Nephron (organoid): ENCODE data around the gene HNRNPH1.
"Not testable (repeated sequence)": the region's sequence is repeated elsewhere in the genome, so short reads cannot be mapped to it uniquely, and the experiment has no call there.

ENCODE experiments used
- H3K27ac Mint-ChIP-seq, 3 experiments: 2 replicates each; pipeline ENCODE4 v1.8.0; 2020; ENCODE audit warnings: mixed read lengths in 3 of 3, mild to moderate bottlenecking in 2 of 3, moderate library complexity in 1 of 3
- H3K27me3 Mint-ChIP-seq: 2 replicates; pipeline ENCODE4 v1.8.0; 2021; ENCODE audit warnings: low read depth, mild to moderate bottlenecking, moderate library complexity, mixed read lengths
- H3K36me3 Mint-ChIP-seq: 2 replicates; pipeline ENCODE4 v1.8.0; 2020; ENCODE audit warnings: low read depth, mixed read lengths
- H3K4me1 Mint-ChIP-seq: 2 replicates; pipeline ENCODE4 v1.8.0; 2020; ENCODE audit warnings: mixed read lengths
- H3K4me3 Mint-ChIP-seq, 3 experiments: 2 replicates each; pipeline ENCODE4 v1.8.0; 2020; ENCODE audit warnings: mild to moderate bottlenecking in 3 of 3, mixed read lengths in 3 of 3, moderate library complexity in 2 of 3
- H3K9me3 Mint-ChIP-seq: 2 replicates; pipeline ENCODE4 v1.8.0; 2020; ENCODE audit warnings: mixed read lengths
- TF ChIP-seq, protein P1 (sequence below), 3 experiments: fragments of 200-600 bp; sonication (generic); IDR thresholded peaks; one replicate each; pipeline ENCODE4 v1.5.0; 2021; ENCODE audit warnings: antibody characterized with exemption in 3 of 3; ENCODE audit not compliant: unreplicated experiment in 3 of 3

HNRNPH1 gene, protein sequence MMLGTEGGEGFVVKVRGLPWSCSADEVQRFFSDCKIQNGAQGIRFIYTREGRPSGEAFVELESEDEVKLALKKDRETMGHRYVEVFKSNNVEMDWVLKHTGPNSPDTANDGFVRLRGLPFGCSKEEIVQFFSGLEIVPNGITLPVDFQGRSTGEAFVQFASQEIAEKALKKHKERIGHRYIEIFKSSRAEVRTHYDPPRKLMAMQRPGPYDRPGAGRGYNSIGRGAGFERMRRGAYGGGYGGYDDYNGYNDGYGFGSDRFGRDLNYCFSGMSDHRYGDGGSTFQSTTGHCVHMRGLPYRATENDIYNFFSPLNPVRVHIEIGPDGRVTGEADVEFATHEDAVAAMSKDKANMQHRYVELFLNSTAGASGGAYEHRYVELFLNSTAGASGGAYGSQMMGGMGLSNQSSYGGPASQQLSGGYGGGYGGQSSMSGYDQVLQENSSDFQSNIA

DNA sequence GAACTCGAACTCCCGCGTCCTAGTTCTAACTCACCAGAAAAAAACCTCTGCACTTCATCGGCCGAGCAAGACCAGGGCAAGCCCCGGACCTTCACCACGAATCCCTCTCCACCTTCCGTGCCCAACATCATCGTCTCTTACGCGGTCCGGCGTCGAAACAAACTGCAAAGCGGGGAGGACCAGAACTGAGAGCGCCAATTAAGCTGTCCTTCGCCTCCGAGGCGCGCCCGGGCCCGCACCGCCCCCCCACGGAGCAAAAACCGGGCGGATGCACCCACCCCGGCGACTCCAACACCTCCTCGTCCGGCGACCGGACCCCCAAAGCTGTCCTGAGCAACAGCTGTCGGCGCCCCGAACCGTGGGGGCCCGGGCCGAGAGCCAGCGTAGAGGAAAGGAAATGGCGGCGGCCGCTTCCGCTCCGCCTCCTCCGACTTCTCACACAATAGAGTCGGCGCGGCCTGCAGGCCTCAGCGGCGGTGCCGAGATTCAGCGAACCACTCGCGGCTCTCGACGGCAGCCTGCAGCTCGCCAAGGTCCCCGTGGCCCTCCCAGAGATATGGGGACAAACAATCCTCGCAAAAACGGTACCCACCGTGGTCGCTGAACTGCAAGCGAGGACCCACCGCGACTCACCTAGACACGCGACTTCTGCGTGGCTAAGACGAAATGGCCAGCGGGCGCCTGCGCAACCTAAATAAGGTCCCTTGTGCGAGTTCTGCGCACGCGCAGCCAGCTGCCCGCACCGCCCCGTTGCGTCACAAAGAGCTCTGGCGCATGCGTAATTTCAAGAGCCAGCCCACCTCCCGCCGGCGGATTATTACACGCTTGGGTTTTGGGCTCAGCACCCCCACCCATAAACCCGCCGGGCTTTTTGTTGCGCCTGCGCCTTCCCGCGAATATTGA, at the start of gene HNRNPH1:
Gene HNRNPH1 (minus strand): TSS at position 669 of the 903 bp plus-strand sequence. CDS start 538 bp downstream, at position 131.
- peak within 1 kb of the TSS; percentile 99 to 100 (median 100) for H3K27ac Mint-ChIP-seq
- TF ChIP-seq, protein P1, sequence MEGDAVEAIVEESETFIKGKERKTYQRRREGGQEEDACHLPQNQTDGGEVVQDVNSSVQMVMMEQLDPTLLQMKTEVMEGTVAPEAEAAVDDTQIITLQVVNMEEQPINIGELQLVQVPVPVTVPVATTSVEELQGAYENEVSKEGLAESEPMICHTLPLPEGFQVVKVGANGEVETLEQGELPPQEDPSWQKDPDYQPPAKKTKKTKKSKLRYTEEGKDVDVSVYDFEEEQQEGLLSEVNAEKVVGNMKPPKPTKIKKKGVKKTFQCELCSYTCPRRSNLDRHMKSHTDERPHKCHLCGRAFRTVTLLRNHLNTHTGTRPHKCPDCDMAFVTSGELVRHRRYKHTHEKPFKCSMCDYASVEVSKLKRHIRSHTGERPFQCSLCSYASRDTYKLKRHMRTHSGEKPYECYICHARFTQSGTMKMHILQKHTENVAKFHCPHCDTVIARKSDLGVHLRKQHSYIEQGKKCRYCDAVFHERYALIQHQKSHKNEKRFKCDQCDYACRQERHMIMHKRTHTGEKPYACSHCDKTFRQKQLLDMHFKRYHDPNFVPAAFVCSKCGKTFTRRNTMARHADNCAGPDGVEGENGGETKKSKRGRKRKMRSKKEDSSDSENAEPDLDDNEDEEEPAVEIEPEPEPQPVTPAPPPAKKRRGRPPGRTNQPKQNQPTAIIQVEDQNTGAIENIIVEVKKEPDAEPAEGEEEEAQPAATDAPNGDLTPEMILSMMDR (IDR thresholded peaks at IDR 0.05; ENCODE audit: unreplicated experiment in 3 of 3), result no peak
- peaks cover 42% of the 10 kb centered on the region for H3K4me1 Mint-ChIP-seq
- H3K4me3 Mint-ChIP-seq, result peak within 1 kb of the TSS; percentile 99 to 100 (median 99)
- no peaks in the 10 kb centered on the region for H3K9me3 Mint-ChIP-seq
- H3K36me3 Mint-ChIP-seq, result peaks cover 45% of the 10 kb centered on the region
- no peaks in the 10 kb centered on the region for H3K27me3 Mint-ChIP-seq

DNA sequence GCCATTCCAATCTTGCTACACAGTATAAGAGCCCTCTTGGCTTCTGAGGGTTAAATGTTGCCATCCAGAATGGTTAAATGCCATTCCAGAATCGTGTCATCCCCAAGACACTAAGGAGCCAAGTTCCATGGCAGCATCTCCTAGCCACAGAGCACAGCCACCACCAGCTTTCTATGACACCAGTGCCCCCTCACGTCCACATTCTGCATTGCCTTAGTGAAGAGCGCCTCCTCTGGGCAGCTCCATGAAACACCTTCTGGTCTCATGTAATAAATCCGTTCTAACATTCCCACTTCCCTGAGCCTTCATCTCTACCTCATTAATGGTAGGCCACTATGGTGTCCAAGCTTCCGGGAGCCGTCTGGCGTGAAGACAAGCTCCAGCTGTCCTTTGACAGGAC, 44.9 kb upstream of the HNRNPH1 start:
- no peak overlapping the region for H3K27ac Mint-ChIP-seq
- no peaks in the 10 kb centered on the region for H3K4me1 Mint-ChIP-seq
- TF ChIP-seq, protein P1 (IDR thresholded peaks at IDR 0.05; ENCODE audit: unreplicated experiment in 3 of 3), result peak; percentile 54 to 67 (median 56)
- no peaks in the 10 kb centered on the region for H3K27me3 Mint-ChIP-seq
- no peaks in the 10 kb centered on the region for H3K9me3 Mint-ChIP-seq
- no peak overlapping the region for H3K4me3 Mint-ChIP-seq
- H3K36me3 Mint-ChIP-seq, result peaks cover 24% of the 10 kb centered on the region

DNA sequence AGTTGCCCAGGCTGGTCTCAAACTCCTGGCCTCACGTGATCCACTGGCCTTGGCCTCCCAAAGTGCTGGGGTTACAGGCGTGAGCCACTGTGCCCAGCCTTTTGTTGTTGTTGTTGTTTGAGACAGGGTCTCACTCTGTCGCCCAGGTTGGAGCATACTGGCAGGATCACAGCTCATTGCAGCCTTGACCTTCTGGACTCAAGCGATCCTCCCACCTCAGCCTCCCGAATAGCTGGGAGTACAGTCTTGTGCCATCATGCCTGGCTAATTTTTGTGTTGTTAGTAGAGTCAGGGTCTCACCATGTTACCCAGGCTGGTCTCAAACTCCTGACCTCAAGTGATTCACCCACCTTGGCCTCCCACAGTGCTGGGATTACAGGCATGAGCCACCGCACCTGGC, 38.2 kb upstream of the HNRNPH1 start:
- not testable (repeated sequence) for H3K27ac Mint-ChIP-seq, H3K27me3 Mint-ChIP-seq, H3K4me3 Mint-ChIP-seq, H3K4me1 Mint-ChIP-seq, H3K9me3 Mint-ChIP-seq
- peaks cover 12% of the 10 kb centered on the region for H3K36me3 Mint-ChIP-seq

DNA sequence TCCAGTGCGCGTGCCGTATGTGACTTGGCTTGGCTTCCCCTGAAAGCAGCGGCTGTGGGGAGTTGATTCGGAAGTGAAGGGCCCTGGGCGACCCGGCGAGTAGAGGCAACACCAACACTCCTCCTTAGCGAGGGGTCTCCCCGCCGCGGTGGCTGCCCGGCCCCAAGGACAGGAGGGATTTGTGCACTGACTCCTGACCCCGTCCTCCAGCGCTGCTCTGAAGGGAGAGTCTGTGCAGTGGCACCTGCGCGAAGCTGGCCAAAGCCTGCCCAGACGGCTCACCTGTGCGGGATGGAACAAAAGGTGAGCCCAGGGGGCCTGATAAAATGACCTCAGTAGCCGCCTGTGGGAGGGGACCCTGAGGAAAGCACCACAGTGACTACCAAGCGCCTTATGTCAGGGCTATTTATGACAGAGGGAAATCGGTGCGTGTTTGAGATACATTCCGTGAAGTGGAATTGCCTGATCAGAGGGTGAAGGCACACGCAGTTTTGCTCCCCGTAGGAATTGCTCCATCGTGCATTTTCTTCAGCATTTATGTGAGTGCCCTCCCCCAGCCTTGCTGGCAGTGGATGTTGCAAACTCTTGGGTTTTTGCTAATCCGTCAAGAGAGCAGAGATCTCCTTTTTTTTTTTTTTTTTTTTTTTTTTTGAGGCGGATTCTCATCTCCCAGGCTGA, 34.8 kb upstream of the HNRNPH1 start:
- H3K36me3 Mint-ChIP-seq, H3K4me1 Mint-ChIP-seq, H3K9me3 Mint-ChIP-seq, H3K27me3 Mint-ChIP-seq: not testable (repeated sequence)
- Mint-ChIP-seq H3K27ac (peak overlapping the region; percentile 45 to 73 (median 53)), H3K4me3 (peak overlapping the region; percentile 78 to 91 (median 88))

DNA sequence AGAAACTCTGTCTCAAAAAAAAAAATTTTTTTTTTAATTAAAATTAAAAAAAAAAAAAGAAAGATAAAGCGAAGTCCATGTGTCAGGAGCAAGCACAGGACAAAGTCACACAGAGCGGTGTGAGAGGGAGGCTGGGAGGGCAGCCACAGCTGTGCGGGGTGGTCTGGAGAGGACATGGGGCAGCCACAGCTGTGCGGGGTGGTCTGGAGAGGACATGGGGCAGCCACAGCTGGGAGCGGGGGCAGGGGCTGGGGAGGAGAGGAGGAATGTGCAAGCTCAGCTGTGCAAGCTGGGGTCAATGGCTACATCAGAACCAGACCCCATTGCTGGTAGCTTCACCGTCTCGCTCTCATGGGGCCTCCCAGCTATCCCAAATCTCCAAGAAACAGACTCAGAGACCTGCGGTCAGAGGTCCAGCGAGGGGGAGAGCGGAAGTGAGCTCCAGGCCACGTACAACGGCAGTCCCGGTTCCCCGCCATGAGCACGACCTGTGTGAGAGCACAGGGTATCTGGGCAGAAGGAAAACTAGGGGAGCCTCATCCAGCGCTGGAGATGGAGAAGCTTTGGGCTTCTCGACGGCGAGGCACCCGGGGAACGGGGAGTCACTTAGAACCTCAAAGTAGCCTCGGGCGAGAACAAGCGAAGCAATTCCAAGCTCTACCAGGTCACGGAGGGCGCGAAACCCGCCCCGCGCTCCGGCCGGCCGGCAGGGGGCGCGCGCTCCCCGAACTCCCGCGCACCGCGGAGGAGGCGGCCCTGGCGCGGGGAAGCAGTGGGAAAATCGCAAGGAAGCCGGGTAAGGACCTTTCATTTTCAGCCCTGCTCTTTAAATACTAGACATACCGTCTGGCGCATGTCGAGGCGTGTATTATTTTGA, 34.1 kb upstream of the HNRNPH1 start:
- H3K9me3 Mint-ChIP-seq, H3K36me3 Mint-ChIP-seq, H3K4me1 Mint-ChIP-seq, H3K27ac Mint-ChIP-seq, H3K27me3 Mint-ChIP-seq: not testable (repeated sequence)
- H3K4me3 Mint-ChIP-seq, result peak overlapping the region; percentile 78 to 91 (median 88)

DNA sequence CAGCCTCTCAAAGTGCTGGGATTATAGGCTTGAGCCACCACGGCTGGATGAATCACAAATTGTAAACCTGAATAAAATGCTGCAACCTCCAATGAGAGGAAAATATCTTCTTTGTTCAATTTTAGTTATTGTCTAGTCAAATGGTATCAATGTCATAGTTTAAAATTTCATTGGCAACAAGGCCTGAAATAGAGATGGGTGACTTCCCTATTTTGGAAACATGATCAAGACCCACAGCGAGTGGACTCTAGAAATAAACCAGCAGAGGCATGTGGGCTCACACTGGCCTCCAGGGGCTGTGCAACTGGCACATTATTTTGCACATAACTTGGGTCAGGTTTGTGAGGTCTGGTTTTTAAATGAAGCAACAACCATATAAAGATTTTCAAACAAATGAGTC, 29.7 kb upstream of the HNRNPH1 start:
- not testable (repeated sequence) for H3K27me3 Mint-ChIP-seq, H3K4me3 Mint-ChIP-seq, H3K9me3 Mint-ChIP-seq, H3K4me1 Mint-ChIP-seq, H3K27ac Mint-ChIP-seq, H3K36me3 Mint-ChIP-seq

DNA sequence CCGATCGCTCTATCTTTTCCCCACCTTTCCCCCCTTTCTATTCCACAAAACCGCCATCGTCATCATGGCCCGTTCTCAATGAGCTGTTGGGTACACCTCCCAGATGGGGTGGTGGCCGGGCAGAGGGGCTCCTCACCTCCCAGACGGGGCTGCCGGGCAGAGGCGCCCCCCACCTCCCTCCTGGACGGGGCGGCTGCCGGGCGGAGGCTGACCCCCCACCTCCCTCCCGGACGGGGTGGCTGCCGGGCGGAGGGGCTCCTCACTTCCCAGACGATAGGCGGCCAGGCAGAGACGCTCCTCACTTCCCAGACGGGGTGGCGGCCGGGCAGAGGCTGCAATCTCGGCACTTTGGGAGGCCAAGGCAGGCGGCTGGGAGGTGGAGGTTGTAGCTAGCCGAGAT, 26.8 kb upstream of the HNRNPH1 start:
- not testable (repeated sequence) for H3K27me3 Mint-ChIP-seq, H3K4me3 Mint-ChIP-seq, H3K36me3 Mint-ChIP-seq, H3K27ac Mint-ChIP-seq, H3K4me1 Mint-ChIP-seq, H3K9me3 Mint-ChIP-seq

DNA sequence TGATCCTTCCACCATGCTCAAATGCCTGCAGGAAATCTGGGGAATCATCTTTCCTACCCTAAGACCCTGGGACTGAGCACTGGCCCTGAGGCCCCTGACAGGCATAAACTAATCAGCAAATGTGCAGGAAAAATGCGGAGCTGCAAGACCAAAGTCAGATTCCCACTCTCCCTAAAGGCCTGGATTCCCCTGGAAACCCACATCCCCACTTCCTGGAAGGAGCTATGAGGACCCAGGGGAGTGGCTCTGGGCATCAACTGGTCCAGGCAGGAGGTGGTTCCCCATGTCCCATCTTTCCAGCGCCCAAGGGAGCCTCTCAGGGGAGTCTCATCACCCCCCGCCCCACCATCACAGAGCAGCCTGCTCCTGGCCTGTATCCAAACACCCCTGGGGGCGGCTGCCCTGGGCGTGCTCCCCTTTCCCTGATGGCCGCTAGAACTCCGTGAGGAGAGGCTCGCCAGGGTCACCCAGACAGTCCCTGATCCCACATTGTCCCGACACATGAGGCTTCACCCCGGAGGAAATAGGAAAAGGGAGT, 25.8 kb upstream of the HNRNPH1 start:
- H3K4me1 Mint-ChIP-seq, H3K4me3 Mint-ChIP-seq, H3K36me3 Mint-ChIP-seq, H3K27me3 Mint-ChIP-seq, H3K9me3 Mint-ChIP-seq, H3K27ac Mint-ChIP-seq: not testable (repeated sequence)
